Endometrial microvascular endothelial cells (primary cell): ENCODE measurements around the gene C22orf31. TPM values are rescaled to one million over a fixed set of nuclear protein-coding genes. Genes with fewer than 3 reads are reported as not detected.

Experiments used
- in situ Hi-C: cut with HindIII; loops from 2 replicates; pipeline ENCODE4 v1.10.0; 2017; ENCODE audit warnings: low sequenced_read_pairs, low pct_unique_long_range_greater_than_20kb; ENCODE audit errors: inconsistent ontology term
- total RNA-seq: library from RNA; depleted of rRNA; stranded (reverse); fragments of >200 nt; gene quantifications from one replicate; pipeline ENCODE4 v1.2.3, GENCODE V29; 2015; ENCODE audit errors: inconsistent ontology term

C22orf31 gene
- total RNA-seq, 1 donor from 2014 or later, result not detected

- in situ Hi-C loops, result loop anchor here (25.0 kb wide), 1 partner anchor 124 kb away; the partner anchor contains the start of gene ZNRF3
These were observed 50.2 kb downstream of the C22orf31 start for GRCh38 chr22:29011240-29012100.

DNA sequence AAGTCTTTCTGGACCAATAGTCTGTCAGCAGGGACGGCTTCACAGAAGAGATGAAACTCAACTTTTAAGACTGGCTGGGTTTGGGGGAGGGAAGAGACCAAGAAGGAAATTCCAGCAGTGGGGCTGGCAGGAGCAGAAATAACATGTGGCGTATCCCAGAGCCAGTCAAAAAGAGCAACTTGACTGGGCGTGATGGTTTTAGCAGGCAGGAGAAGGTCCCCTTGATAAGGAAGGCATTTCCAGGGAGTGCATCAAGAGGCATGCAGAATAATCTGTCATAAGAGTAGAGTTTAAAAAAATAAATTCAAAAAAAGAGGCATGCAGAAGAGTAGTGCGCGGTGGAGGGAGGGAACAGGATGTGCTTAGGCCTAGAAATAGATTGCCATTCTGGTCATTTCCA, 52.5 kb downstream of the C22orf31 start:
- in situ Hi-C loops, result loop anchor here (25.0 kb wide), 1 partner anchor 122 kb away; the partner anchor contains the start of gene ZNRF3

Other genes starting within 250 kb of the C22orf31 start
- 8.2 TPM for gene ZNRF3, start 178.3 kb downstream of the C22orf31 start, total RNA-seq
- 0.28 TPM for gene KREMEN1, start 11.2 kb upstream of the C22orf31 start, total RNA-seq
- gene EMID1, start 144.1 kb upstream of the C22orf31 start, total RNA-seq, result not detected
- gene RHBDD3, start 206.2 kb upstream of the C22orf31 start, total RNA-seq, result 30.8 TPM
- gene EWSR1, start 206.4 kb upstream of the C22orf31 start, total RNA-seq, result 196 TPM
- 39.6 TPM for gene GAS2L1, start 244.8 kb upstream of the C22orf31 start, total RNA-seq